ENCODE results near the gene MST1R.
"Not testable (repeated sequence)": the region's sequence is repeated elsewhere in the genome, so short reads cannot be mapped to it uniquely, and the experiment has no call there.

The MST1R gene
- 0.24 to 0.91 reads per million in 2 donors for total RNA-seq

DNA sequence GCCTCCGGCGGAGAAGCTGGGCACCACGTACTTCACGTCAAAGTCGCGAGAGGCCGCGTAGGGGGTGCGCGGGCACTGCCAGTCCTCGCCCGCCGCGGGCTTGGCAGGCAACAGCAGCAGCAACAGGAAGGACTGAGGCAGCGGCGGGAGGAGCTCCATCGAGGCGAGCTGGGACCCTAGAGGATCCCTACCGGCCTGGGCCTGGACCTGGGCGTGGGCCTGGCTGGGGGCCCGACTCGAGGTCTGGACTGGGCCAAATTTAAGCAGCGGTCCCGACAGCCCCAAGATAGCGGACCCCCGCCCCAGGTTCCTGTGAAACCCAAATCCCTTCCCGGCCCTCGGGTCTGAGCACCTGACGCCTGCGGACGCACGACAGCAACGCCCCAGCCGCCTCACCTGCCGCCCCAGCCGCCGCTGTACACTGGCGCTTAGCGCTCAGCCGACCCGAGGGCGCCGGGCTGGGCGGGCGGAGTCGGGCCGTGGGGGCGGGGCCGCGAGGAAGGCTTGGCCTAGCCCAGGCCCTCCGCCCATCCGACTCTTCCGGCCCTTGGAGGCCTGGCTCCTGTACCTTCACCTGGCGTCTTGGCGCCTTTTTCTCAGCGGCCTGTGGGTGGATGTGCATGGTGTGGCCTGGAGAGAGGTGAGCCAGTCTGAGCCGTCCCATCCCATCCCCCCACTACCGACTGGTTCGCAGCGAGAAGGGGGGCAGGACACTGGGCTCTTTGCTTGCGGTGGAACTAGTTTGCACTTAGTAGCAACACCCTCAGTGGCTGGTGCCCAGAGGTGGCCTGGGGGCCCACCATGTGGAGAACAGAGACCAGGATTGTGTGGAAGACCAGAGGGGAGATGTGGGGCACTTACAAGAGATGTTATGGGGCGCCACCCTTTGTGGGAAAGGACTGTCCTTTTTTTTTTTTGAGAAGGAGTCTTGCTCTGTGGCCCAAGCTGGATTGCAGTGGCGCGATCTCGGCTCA is at the start of gene MST1R:
MST1R (minus strand) TSS at position 423 of the 974 bp plus-strand sequence; CDS start at position 159, 264 bp downstream.
- peak; percentile 75 for DNase-seq

DNA sequence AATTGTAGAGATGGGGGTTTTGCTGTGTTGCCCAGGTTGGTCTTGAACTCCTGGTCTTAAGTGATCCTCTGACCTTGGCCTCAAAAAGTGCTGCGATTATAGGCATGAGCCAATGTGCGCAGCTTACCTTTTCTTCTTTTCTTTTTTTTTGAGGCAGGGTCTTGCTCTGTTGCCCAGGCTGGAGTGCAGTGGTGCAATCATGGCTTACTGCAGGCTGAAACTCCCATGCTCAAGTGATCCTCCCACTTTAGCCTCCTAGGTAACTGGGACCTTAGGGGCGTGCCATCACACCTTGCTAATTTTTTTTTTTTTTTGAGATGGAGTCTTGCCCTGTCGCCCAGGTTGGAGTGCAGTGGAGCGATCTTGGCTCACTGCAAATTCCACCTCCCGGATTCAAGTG is 49.3 kb upstream of the MST1R start:
- no peak for DNase-seq

GRCh38 chr3:49942651-49943050 is 39.0 kb upstream of the MST1R start:
- no peak for DNase-seq

- DNase-seq, result no peak
These were observed 37.1 kb upstream of the MST1R start for GRCh38 chr3:49940667-49941249.

- DNase-seq, result peak; percentile 89
These were observed 36.4 kb upstream of the MST1R start, which contains the start of gene RBM6 for GRCh38 chr3:49939858-49940666. TSS of gene RBM6 (plus strand) at chr3:49940150. CDS start at chr3:49962642, 22,492 bp downstream.

- no peak for DNase-seq
These were observed 33.4 kb upstream of the MST1R start for GRCh38 chr3:49937090-49937489.

GRCh38 chr3:49932281-49932680 is 28.6 kb upstream of the MST1R start:
- DNase-seq, result not testable (repeated sequence)

GRCh38 chr3:49930922-49931321 is 27.2 kb upstream of the MST1R start:
- no peak for DNase-seq

- no peak for DNase-seq
These were observed 26.6 kb upstream of the MST1R start for GRCh38 chr3:49930168-49930690.

DNA sequence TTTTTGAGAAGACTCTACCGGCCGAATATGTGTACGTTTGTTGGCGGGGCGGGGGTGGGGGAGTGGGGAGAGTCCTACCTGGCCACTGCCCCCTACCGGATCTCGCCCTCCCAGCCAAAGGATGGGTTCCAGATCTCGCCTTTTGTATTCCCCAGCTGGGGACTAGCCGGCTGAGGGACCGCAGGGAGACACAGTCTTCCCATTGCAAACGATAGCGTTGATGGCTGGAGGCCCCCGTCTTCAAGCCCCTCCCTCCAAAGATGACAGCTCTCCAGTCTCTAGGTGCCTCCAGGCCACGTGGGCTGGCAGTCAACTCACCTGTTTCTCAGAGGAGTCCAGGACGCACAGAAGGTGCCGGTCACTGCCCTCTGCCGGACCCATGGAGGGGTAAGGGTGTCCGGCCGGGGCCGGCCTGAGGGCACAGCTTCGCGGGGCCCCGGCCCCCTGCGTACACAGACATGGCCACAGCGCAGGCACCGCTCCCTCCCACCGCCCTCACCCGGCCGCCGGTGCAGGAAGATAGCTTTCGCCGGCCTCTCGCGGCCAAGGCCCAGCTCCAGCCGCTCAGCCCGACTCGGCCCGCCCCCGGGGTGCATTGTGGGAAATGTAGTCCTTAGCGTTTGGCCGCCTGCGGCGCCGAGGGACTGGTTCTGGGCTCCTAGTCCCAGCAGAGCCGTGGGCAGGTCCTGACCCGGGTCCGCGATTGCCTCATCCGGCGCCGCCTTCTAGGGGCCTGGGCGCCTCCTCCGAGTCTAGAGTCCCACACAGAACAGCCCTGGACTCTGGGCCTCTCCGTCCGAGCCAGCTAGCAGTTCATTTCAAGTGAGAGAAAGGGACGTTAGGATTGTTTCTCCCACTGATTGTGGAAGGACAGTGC is 25.9 kb upstream of the MST1R start, which contains the start of gene MON1A:
MON1A (minus strand) TSS at position 521 of the 877 bp plus-strand sequence. CDS start 16,465 bp downstream, outside the sequence.
- peak; percentile 85 for DNase-seq

DNA sequence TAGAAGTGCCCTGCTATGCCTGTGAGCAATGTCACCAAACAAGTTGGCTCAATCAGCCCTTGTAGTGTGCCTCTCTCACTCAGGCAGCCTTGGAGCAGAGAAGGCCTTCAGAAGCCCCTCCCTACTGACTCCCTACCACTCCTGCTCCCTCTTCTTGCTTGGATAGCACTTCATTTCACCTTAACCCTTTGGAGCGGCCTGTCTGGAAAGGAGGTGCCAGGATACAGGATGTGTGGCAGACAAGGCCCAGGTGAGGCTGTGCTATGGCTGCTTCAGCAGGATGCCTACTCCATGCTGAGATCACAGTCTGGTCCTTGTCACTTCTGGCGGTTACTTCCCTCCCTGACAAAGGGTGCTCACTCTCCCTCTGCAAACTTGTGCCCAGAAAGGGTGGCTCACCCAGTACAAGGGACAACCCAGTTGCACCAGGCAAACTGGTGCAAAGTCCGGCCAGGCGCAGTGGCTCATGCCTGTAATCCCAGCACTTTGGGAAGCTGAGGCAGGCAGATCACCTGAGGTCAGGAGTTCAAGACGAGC is 24.9 kb upstream of the MST1R start:
- no peak for DNase-seq

DNA sequence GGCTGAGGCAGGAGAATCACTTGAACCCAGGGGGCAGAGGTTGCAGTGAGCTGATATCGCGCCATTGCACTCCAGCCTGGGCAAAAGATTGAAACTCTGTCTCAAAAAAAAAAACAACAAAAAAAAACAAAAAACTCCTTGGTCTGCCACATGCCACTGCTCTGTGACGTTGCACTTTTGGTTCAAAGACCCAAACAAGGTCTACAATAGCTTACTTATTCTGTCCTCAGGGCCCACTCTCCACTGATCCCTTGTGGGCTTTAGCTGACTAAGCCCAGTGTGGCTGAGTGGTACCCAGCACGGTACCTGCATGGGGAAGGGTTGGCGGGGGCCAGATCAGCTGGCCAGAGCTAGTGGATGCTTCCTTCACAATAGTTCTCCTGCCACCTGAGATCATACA is 24.1 kb upstream of the MST1R start:
- DNase-seq, result no peak

GRCh38 chr3:49926117-49926728 is 22.6 kb upstream of the MST1R start:
- DNase-seq, result no peak

GRCh38 chr3:49925485-49925884 is 21.8 kb upstream of the MST1R start:
- DNase-seq, result no peak

DNA sequence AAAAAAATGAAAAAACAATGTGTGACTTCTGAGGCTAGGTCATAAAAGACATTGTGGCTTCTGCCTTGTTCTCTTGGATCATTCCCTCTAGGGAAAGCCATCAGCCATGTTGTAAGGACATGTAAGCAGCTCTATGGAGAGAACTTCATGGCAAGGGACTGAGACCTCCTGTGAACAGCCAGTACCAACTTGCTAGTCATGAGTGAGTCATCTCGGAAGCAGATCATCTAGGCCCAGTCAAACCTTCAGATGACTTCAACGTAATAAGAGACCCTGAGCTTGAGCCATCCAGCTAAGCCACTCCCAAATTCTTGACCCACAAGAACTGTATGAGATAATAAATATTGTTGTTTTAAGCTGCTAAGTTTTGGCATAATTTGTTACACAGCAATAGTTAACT is 21.0 kb upstream of the MST1R start:
- DNase-seq, result no peak

- DNase-seq, result not testable (repeated sequence)
These were observed 14.3 kb upstream of the MST1R start for GRCh38 chr3:49917806-49918590.

DNA sequence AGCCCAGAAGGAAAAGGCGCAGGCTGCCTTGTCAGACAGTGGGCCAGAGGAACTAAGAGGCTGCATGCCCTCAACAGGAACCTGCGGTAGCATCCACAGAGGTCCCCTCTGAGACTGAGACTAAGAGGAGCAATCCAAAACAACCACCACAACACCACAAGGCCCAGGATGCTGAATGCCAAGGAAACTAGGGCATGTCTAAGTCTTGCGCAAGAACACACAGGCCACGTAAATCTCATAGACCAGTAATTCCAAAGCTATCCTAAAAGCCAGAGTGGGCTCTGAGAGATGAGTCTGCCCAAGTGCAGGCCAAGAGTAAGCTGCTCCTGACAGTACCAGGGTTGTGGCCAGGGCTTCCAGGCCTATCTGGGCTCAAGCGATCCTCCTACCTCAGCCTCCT is 13.0 kb upstream of the MST1R start:
- no peak for DNase-seq

DNA sequence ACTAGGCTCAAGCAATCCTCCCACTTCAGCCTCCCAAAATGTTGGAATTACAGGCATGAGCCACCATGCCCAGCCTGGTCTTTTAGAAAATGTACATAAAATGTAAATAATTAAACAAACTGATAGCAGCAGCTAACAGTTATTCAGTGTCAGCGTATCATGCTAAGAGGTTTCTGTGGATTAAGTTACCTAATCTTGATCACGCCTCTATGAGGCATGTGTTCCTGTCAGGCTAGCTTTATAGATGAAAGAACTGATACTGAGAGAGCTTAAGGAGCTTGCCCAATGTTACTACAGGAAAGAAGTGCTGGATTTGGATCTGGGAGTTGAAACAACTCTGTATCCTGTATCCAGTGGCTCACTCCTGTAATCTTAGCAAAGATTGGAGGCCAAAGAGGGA is 11.2 kb upstream of the MST1R start:
- no peak for DNase-seq

DNA sequence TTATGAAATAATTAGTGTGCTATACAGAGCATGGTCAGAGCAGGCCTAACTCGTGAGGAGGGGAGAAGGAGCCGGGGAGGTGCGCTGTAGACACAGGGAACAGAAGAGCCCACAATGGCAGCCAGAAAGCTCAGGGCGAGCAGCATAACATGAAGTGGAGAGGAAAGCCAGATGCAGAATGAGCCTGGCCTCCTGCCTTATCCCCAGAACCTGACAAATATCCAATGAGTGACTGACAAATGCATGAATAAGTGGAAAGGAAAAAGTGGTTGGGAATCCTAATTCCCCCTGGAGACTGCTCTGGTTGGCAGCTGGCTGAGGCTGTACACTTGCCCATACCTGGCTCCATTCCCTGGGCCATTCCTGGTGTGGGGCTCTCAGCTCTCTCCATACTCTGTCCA is 9.2 kb upstream of the MST1R start:
- DNase-seq, result no peak

DNA sequence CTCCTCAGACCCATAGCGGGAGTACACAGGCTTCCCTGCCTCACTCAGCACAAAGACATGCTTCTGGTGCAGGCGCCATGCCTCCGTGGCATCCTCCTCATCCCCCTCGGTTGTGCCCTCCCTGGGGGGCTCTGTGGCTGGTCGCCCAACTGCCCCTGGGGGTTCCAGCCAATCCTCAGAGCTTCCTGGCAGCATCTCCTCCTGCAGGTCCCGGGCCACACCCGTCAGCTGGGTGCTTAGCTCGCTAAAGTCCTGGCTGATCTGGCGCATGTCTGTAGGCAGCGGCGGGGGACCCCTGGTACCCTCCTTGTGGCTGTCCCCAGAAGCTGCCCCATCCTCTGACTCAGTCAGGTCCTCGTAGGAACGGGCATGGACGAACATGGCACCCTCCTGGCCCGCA is 7.9 kb upstream of the MST1R start:
- DNase-seq, result no peak

Measured in T-helper 9 cell (primary cell).